HUES48 (cell line): ENCODE data around the gene KRTAP5-6.

Experiments
- H3K27ac ChIP-seq: one replicate; pipeline ENCODE4 v1.7.0; 2013; ENCODE audit warnings: low read depth, low read length, inconsistent platforms
- H3K27me3 ChIP-seq: 2 replicates; pipeline ENCODE4 v1.6.1; 2013; ENCODE audit warnings: mild to moderate bottlenecking, low read length; ENCODE audit not compliant: control insufficient read depth, insufficient read depth
- H3K36me3 ChIP-seq: 2 replicates; pipeline ENCODE4 v1.6.1; 2013; ENCODE audit warnings: low read length; ENCODE audit not compliant: control insufficient read depth, insufficient read depth
- H3K4me1 ChIP-seq: 2 replicates; pipeline ENCODE4 v1.6.1; 2013; ENCODE audit warnings: mild to moderate bottlenecking, low read length; ENCODE audit not compliant: control insufficient read depth, insufficient read depth
- H3K4me3 ChIP-seq: 2 replicates; pipeline ENCODE4 v1.5.1; 2013; ENCODE audit warnings: mild to moderate bottlenecking, low read depth, low read length
- H3K9ac ChIP-seq: 2 replicates; pipeline ENCODE4 v1.6.1; 2013; ENCODE audit warnings: mild to moderate bottlenecking, low read depth, low read length, moderate library complexity
- H3K9me3 ChIP-seq: 2 replicates; pipeline ENCODE4 v1.6.1; 2013; ENCODE audit warnings: low read length; ENCODE audit not compliant: control insufficient read depth, insufficient read depth

Gene KRTAP5-6, protein sequence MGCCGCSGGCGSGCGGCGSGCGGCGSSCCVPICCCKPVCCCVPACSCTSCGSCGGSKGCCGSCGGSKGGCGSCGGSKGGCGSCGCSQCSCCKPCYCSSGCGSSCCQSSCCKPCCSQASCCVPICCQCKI

DNA sequence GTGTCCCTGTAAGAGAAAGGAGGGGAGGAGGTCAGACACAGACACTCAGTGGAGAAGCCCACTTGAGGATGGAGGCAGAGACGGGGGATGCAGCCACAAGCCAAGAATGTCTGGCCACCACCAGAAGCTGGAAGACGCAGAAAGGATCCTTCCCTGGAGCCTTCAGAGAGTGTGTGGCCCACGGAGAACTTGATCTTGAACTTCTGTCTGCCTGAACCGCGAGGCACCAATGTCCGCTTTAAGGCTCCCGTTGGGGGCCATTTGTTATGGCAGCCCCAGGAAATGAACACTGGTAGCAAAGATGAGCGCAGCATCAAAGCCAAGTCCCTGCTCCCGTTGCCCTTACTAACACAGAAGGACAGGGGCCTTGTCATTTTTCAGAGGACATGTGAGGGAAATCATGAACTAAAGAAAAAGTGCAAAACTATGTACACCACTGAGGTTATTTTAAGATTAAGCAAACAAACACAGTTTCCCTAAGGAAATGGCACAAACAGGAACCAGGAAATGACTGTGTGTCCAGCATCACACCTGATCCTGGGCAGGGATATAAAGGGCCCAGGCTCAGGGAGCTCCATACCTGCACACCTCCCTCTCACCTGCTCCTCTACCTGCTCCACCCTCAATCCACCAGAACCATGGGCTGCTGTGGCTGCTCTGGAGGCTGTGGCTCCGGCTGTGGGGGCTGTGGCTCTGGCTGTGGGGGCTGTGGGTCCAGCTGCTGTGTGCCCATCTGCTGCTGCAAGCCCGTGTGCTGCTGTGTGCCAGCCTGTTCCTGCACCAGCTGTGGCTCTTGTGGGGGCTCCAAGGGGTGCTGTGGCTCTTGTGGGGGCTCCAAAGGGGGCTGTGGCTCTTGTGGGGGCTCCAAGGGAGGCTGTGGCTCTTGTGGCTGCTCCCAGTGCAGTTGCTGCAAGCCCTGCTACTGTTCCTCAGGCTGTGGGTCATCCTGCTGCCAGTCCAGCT lies at the start of gene KRTAP5-6:
Gene KRTAP5-6, plus strand, starts transcription at position 588 of the 963 bp plus-strand sequence. Its CDS starts 51 bp downstream, at position 639.
- Histone ChIP-seq H3K4me3 (no peak within 1 kb of the TSS), H3K27ac (no peak within 1 kb of the TSS), H3K9me3 (no peaks in the 10 kb centered on the region), H3K36me3 (no peaks in the 10 kb centered on the region), H3K9ac (no peak within 1 kb of the TSS), H3K4me1 (0 out of 2 replicates have a peak, but pooled peaks cover 5% of the 10 kb centered on the region), H3K27me3 (no peaks in the 10 kb centered on the region)

DNA sequence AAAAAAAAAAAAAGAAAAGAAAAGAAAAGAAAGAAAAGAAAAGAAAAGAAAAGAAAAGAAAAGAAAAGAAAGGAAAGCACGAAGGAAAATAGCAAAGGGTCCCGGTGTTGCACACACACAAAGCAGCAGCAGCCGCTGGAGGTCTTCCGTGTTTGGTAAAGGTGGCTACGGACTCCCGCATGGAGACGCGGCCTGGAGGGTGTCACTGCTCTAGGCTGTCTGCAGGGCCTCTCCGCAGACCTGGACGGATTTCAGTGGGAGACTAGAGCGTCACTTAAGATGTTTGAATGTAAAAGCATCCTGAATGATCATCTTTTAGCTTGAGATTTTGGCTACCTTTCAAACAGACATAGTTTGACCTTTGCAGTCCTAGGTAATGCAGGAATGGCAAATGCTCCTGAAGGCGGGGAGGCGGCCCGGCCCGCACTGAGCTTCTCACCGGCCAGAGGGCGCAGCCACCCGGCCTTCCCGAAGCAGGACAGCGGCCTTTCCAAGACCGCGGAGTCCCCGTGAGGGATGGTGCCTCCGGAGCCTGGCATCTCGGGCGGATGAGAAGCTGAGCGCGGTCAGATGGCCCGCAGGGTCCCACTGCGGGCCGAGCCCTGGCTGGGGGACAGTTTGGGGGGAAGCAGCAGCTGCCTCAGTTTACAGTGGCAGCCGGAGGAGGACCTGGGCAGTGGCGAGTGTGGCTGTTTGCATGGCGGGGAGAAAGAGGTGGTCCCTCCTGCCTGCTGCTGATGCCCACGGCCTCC lies 48.9 kb upstream of the KRTAP5-6 start:
- no peak overlapping the region for H3K9ac ChIP-seq

DNA sequence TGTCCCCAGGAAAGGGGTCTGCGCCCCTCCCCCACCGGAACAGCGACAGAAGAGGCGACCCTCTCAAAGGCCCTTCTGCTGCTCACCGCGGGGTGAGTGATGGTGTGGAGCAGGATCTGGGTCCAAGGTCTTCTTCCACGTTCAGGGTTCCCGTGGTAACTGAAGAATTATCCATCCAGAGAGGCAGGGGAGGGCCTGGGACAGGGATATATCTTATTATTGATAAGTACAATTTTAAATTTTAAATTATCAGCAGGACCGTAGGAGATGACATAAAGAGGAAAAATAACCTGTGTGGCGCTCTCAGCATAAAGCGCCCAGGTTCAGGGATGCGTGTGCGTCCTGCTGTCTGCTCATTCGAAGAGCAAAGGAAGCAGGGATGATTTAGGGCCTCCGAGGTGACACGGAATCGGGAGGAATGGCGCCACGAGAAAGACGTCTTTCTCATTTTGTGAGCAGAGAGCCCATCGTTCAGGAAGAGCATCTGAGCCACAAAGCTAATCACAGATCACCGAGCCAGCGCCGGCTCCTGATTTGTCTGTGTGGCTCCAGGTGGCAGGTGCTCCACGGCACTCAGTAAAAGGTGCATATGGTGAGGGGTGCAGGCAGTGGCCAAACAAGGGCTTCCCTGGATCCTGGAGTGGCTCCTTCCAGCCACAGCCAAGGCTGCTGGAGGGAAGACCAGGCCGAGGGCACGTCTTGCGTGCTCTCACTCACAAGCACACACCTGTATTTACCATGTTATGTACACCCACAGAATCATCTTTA lies 48.2 kb upstream of the KRTAP5-6 start:
- Histone ChIP-seq H3K36me3 (no peaks in the 10 kb centered on the region), H3K4me1 (no peaks in the 10 kb centered on the region; the same call in 1 of the 2 replicates), H3K27ac (no peak overlapping the region), H3K9ac (no peak overlapping the region), H3K4me3 (no peak overlapping the region), H3K9me3 (no peaks in the 10 kb centered on the region), H3K27me3 (no peaks in the 10 kb centered on the region)

More for the DNA sequence above, 48.9 kb upstream of the KRTAP5-6 start:
- no peaks in the 10 kb centered on the region for H3K27me3 ChIP-seq
- H3K36me3 ChIP-seq = no peaks in the 10 kb centered on the region
- H3K9me3 ChIP-seq = no peaks in the 10 kb centered on the region
- no peak overlapping the region for H3K27ac ChIP-seq
- no peak overlapping the region for H3K4me3 ChIP-seq
- no peaks in the 10 kb centered on the region; the same call in 1 of the 2 replicates for H3K4me1 ChIP-seq

DNA sequence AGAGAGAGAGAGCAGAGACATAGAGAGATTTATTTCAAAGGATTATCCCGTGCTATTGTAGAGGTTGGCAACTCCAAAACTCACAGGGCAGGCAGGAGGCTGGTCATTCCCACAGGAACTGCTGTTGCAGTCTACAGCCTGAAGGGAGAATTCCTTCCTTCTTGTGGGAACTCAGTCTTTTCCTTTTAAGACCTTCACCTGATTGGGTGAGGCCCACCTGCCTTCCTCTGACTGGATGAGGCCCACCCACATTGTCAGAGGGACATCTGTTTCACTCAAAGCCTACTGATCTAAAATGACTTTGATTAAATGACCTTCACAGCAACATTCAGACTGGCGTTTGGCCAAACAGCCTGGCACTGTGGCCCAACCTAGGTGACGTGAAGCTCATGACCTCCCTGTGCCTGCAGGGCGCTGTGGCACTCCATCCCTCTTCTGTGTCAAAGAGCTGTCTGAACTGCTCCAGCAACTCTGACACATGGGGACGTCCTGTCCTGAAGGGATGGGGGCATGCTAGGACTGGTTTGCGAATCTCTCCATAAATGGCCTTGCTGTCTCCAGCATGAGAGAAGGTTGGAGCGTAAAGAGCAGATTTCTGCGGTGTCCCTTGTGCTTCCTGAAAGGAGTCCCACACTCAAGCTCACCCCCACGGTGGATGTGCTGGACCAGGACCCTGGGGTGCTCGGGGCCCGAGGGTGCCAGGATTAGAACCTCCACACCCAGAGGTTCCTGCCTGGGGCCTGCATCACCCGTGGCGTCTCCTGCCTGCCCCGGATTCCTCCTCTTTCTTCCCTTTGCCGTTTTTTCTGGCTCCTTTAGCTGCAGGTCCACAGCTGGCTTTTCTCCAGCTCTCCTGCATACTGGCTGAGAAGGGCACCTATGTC lies 46.7 kb upstream of the KRTAP5-6 start:
- Histone ChIP-seq H3K36me3 (no peaks in the 10 kb centered on the region), H3K4me3 (no peak overlapping the region), H3K9me3 (no peaks in the 10 kb centered on the region), H3K27ac (no peak overlapping the region), H3K27me3 (no peaks in the 10 kb centered on the region), H3K9ac (no peak overlapping the region), H3K4me1 (no peaks in the 10 kb centered on the region; the same call in 1 of the 2 replicates)

DNA sequence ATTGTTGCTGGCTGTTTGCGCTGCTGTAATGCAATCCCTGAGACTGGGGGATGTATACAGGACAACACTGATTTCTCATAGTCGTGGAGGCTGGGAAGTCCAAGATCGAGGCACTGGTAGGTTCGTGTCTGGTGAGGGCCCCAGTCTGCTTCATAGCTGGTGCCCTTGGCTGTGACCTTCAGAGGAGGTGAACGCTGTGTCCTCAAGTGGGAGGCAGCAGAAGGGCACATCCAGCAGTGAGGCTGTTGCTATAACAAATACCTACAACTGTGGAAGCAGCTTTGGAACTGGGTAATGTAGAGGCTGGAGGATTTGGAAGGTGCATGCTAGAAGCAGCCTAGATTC lies 46.1 kb upstream of the KRTAP5-6 start:
- Histone ChIP-seq H3K4me1 (no peaks in the 10 kb centered on the region; the same call in 1 of the 2 replicates), H3K36me3 (no peaks in the 10 kb centered on the region), H3K9me3 (no peaks in the 10 kb centered on the region), H3K27ac (no peak overlapping the region), H3K27me3 (no peaks in the 10 kb centered on the region), H3K4me3 (no peak overlapping the region), H3K9ac (no peak overlapping the region)

DNA sequence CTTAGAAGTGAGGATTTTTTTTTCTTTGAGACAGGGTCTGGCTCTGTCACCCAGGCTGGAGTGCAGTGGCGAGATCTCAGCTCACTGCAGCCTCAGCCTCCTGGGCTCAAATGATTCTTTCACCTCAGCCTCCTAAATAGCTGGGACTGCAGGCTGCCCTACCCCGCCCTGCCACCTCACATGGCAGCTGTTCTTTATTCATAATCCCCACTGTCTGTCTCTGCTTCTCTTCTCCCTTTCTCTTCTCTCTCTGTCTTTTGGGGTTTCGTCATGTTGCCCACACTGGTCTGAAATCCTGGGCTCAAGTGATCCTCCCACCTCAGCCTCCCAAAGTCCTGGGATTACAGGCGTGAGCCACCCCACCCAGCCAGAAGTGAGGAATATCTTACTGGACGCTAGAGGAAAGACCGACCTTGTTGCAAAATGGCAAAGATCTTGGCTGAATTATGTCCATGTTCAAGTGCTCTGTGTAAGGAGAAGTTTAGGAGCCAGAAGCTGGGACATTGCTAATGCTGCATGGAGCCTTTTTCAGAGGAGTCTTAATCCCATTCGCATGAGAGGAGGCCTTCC lies 45.5 kb upstream of the KRTAP5-6 start:
- Histone ChIP-seq H3K9me3 (no peaks in the 10 kb centered on the region), H3K9ac (no peak overlapping the region), H3K27ac (no peak overlapping the region), H3K27me3 (no peaks in the 10 kb centered on the region), H3K36me3 (no peaks in the 10 kb centered on the region), H3K4me3 (no peak overlapping the region), H3K4me1 (no peaks in the 10 kb centered on the region; the same call in 1 of the 2 replicates)

DNA sequence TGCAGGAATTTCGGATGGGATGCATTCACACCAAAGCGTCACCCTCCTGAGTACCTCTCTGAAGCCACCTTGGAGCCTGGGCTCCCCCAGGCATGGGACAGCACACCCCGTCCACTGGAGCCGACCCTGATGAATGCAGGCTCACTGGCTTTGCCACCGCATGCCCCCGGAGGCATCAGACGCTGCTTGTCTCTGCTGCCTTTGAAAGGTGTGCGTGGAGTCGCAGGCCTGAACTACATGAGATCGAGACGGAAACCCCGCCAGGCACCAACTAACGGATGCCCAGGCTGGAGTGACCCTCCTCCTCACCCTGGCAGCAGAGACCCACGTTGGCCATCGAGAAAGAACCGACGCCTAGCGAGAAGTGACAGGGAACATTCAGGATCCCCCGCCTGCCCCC lies 45.0 kb upstream of the KRTAP5-6 start:
- Histone ChIP-seq H3K9me3 (no peaks in the 10 kb centered on the region), H3K4me1 (no peaks in the 10 kb centered on the region; the same call in 1 of the 2 replicates), H3K27me3 (no peaks in the 10 kb centered on the region), H3K27ac (no peak overlapping the region), H3K9ac (no peak overlapping the region), H3K36me3 (no peaks in the 10 kb centered on the region), H3K4me3 (no peak overlapping the region)

DNA sequence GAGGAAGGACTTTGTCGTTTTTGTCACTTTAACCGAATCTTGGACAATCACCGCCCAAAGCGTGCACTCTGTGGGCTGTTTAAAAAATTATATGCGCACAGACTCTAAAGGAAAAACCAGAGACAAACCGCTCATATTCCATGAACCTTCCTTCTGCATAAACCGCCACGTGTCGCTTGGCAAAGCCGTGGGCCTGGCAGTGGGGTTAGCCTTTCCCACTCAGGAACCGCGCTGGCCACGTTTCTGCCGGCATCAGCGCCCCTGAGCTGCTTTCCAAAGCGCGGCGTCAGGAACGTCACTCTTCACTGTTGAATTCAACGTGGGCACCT lies 44.6 kb upstream of the KRTAP5-6 start:
- Histone ChIP-seq H3K36me3 (no peaks in the 10 kb centered on the region), H3K4me3 (no peak overlapping the region), H3K4me1 (no peaks in the 10 kb centered on the region; the same call in 1 of the 2 replicates), H3K9ac (no peak overlapping the region), H3K27me3 (no peaks in the 10 kb centered on the region), H3K9me3 (no peaks in the 10 kb centered on the region), H3K27ac (no peak overlapping the region)

DNA sequence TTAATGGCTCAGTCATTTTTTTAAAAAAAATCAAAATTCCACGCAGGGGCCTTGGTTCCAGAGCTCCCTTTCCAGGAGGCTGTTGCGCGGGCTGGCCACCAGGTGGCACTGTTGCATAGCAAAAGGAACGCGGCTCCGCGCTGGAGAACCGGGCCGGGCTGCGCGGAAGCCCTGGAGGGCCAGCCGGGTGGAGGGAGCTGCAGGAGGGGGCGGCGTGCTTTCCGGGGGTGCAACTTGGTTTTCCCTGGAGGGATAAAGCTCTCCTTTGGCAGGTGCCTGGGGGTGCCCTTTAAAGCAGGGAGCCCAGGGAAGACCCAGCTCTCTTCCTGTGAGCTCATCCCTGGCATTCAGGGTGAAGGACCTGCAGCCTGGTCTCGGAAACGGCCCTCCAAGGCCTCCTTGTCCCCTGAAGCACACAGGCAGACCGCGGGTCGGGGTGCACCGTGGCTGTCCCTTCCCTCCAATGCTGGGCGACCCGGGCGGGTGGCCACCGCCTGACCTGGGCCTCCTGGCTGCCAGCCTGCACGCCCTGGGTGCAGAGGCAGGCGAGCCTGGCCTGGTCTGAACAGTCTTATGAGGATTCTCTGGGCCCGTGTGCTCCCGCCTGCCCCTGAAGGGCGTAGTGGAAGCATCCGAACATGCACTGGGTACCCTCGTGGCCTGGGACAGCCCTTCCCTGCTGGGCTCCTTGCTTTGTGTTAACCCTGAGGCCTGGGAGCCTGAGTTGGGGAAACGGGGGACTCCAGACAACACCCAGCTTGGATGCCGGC lies 44.0 kb upstream of the KRTAP5-6 start:
- peak overlapping the region; percentile 42; the same call in 1 of the 2 replicates for H3K4me3 ChIP-seq
- no peak overlapping the region for H3K27ac ChIP-seq
- no peaks in the 10 kb centered on the region for H3K27me3 ChIP-seq
- no peak overlapping the region for H3K9ac ChIP-seq
- H3K36me3 ChIP-seq = no peaks in the 10 kb centered on the region
- no peaks in the 10 kb centered on the region; the same call in 1 of the 2 replicates for H3K4me1 ChIP-seq
- H3K9me3 ChIP-seq = no peaks in the 10 kb centered on the region
